Endodermal cell (in vitro differentiated cells): ENCODE results near the gene CABLES2. TPM values are rescaled to one million over a fixed set of nuclear protein-coding genes. Genes with fewer than 3 reads are reported as not detected.

Experiments
- DNase-seq: peaks from one replicate; pipeline ENCODE4 v3.0.0-alpha.2; 2017
- H3K27ac ChIP-seq: 2 replicates; pipeline ENCODE4 v1.5.1; 2013; ENCODE audit warnings: mild to moderate bottlenecking, low read depth, low read length, moderate library complexity
- H3K27me3 ChIP-seq: 2 replicates; pipeline ENCODE4 v1.6.1; 2013; ENCODE audit warnings: mild to moderate bottlenecking, low read length, moderate library complexity; ENCODE audit not compliant: insufficient read depth, control insufficient read depth, poor library complexity, severe bottlenecking
- H3K36me3 ChIP-seq: 2 replicates; pipeline ENCODE4 v1.7.0; 2013; ENCODE audit warnings: mild to moderate bottlenecking, low read length, moderate library complexity; ENCODE audit not compliant: control insufficient read depth, insufficient read depth
- H3K4me1 ChIP-seq: one replicate; pipeline ENCODE4 v1.7.0; 2013; ENCODE audit warnings: low read length; ENCODE audit not compliant: control insufficient read depth, insufficient read depth
- H3K4me3 ChIP-seq: 2 replicates; pipeline ENCODE4 v1.5.1; 2013; ENCODE audit warnings: mild to moderate bottlenecking, low read length, moderate library complexity
- H3K9ac ChIP-seq: 2 replicates; pipeline ENCODE4 v1.6.1; 2013; ENCODE audit warnings: mild to moderate bottlenecking, low read length, moderate library complexity; ENCODE audit not compliant: poor library complexity, severe bottlenecking; ENCODE audit errors: extremely low read depth
- H3K9me3 ChIP-seq: 2 replicates; pipeline ENCODE4 v1.6.1; 2013; ENCODE audit warnings: mild to moderate bottlenecking, low read length, moderate library complexity; ENCODE audit not compliant: control insufficient read depth
- H3K27ac Mint-ChIP-seq: 2 replicates; pipeline ENCODE4 v1.8.0; 2020; ENCODE audit warnings: mixed read lengths
- H3K27me3 Mint-ChIP-seq: 2 replicates; pipeline ENCODE4 v1.8.0; 2021; ENCODE audit warnings: mild to moderate bottlenecking, mixed read lengths; ENCODE audit not compliant: insufficient read depth
- H3K36me3 Mint-ChIP-seq: 2 replicates; pipeline ENCODE4 v1.8.0; 2020; ENCODE audit warnings: low read depth, mixed read lengths
- H3K4me1 Mint-ChIP-seq: 2 replicates; pipeline ENCODE4 v1.8.0; 2020; ENCODE audit warnings: mixed read lengths
- H3K4me3 Mint-ChIP-seq: 2 replicates; pipeline ENCODE4 v1.8.0; 2020; ENCODE audit warnings: mild to moderate bottlenecking, moderate library complexity, mixed read lengths
- H3K9me3 Mint-ChIP-seq: 2 replicates; pipeline ENCODE4 v1.8.0; 2020; ENCODE audit warnings: mild to moderate bottlenecking, mixed read lengths
- WGBS, 2 experiments: methylation state at CpG; one replicate each; pipeline versions ENCODE4 v1.1.5 to v1.1.7; 2013; ENCODE audit warnings: missing lambda C conversion rate in 2 of 2, mixed read lengths in 1 of 2; ENCODE audit not compliant: insufficient coverage in 1 of 2, insufficient read length in 1 of 2; 5-methylcytosine and 5-hydroxymethylcytosine counted together
- total RNA-seq, 2 donors: library from RNA; stranded (reverse); fragmentation: NEBNext Ultra II Directional in 1 of 2; extraction: Animal tissue kit (Norgen Biotek cat#: 25700) in 1 of 2; gene quantifications; 2 replicates in 1 of 2; 3 replicates in 1 of 2; pipeline ENCODE4 v1.2.1, GENCODE V29; 2021
- TF ChIP-seq, protein P1 (sequence below): fragments of 200-600 bp; sonication (generic); conservative IDR thresholded peaks from 2 replicates; pipeline ENCODE4 v1.5.0; 2021; ENCODE audit warnings: antibody characterized with exemption, mild to moderate bottlenecking

The CABLES2 gene
- total RNA-seq, 2 donors from 2014 or later: 10.4 to 15.6 TPM

DNA sequence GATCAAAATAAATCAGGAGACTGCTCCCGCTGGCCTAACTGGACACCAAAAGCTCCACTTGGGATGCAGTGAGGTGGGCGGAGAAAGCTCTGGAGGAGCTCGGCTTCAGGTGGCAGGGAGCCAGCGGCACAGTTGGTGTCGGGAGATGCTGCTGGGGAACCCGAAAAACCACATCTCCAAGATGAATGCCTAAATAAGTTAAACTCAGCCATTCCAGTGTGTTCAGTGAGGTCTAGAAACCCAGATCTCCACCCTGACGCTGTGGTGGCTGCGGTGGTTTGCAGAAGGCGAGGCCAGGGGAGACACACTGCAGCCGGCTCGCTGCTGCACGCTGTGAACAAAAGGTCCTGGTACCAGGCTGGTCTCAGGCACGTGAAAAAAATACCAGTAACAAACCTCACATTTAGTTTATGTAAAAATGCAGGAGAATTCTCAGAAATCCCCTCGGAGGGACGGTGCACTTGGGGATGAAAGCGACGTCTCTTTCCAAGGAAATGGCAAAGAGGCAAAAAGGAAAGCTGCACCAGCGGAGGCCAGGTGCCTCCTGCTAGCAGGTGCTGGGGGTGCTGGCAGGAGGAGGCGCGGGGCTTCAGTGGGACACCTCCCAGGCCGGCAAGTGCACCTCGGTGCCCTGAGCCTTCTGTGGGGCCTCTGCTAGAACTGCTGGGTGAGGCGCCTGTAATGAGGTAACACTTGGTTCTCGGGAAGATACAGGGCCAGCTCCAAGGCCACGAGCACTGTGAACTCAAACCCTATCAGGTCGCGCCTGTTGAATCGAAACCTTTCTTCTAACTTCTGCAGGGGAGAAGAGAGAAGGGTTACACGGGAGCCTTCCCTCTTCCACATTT, 16.5 kb downstream of the CABLES2 start:
- 90 to 92% methylated on average over 19 to 29 of the region's 29 CpGs for WGBS, 2 experiments
- DNase-seq: no peak
- TF ChIP-seq, protein P1, sequence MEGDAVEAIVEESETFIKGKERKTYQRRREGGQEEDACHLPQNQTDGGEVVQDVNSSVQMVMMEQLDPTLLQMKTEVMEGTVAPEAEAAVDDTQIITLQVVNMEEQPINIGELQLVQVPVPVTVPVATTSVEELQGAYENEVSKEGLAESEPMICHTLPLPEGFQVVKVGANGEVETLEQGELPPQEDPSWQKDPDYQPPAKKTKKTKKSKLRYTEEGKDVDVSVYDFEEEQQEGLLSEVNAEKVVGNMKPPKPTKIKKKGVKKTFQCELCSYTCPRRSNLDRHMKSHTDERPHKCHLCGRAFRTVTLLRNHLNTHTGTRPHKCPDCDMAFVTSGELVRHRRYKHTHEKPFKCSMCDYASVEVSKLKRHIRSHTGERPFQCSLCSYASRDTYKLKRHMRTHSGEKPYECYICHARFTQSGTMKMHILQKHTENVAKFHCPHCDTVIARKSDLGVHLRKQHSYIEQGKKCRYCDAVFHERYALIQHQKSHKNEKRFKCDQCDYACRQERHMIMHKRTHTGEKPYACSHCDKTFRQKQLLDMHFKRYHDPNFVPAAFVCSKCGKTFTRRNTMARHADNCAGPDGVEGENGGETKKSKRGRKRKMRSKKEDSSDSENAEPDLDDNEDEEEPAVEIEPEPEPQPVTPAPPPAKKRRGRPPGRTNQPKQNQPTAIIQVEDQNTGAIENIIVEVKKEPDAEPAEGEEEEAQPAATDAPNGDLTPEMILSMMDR: no peak
- Histone ChIP-seq H3K4me3 (no peak overlapping the region), H3K27ac (no peak overlapping the region), H3K9ac (no peak overlapping the region), H3K27me3 (no peaks in the 10 kb centered on the region), H3K4me1 (no peaks in the 10 kb centered on the region), H3K36me3 (peaks cover 30% of the 10 kb centered on the region), H3K9me3 (no peaks in the 10 kb centered on the region)
- H3K4me1 Mint-ChIP-seq: peaks cover 13% of the 10 kb centered on the region
- no peaks in the 10 kb centered on the region for H3K9me3 Mint-ChIP-seq
- H3K36me3 Mint-ChIP-seq: peaks cover 31% of the 10 kb centered on the region
- no peaks in the 10 kb centered on the region for H3K27me3 Mint-ChIP-seq
- H3K27ac Mint-ChIP-seq: peak overlapping the region; percentile 58
- no peak overlapping the region for H3K4me3 Mint-ChIP-seq

DNA sequence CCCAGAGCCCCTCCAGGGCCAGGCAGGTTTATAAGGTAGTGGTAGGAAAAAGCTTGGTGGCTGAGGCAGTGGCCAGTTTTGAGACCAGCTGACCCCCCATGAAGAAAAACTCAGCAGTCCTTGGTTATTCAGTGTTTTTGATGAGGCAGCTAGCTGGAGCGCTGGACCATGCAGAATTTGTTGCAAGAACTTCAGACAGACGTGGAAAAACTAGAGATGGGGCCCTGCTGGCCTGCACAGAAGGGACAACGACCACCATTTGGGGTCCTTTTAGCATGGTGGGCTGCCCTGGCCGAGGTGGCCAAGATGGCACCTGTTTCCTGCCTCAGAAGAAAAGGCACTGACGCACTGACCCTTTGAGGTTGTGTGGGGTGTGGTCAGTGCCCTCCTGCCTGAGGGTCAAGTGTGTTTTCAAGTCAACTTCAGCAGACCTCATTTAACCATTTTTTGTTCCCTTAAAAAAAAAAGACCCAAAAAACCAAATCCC, 17.4 kb downstream of the CABLES2 start:
- TF ChIP-seq, protein P1: no peak
- H3K36me3 ChIP-seq: peaks cover 30% of the 10 kb centered on the region
- Mint-ChIP-seq H3K36me3 (peaks cover 31% of the 10 kb centered on the region), H3K4me1 (peaks cover 20% of the 10 kb centered on the region), H3K9me3 (no peaks in the 10 kb centered on the region), H3K27ac (peak overlapping the region; percentile 39), H3K4me3 (no peak overlapping the region), H3K27me3 (no peaks in the 10 kb centered on the region)
- H3K27me3 ChIP-seq: no peaks in the 10 kb centered on the region
- H3K4me3 ChIP-seq: no peak overlapping the region
- DNase-seq: no peak
- H3K4me1 ChIP-seq: no peaks in the 10 kb centered on the region
- H3K9me3 ChIP-seq: no peaks in the 10 kb centered on the region
- no peak overlapping the region for H3K9ac ChIP-seq
- 95 to 100% methylated on average over 2 to 5 of the region's 5 CpGs for WGBS, 2 experiments
- no peak overlapping the region for H3K27ac ChIP-seq

DNA sequence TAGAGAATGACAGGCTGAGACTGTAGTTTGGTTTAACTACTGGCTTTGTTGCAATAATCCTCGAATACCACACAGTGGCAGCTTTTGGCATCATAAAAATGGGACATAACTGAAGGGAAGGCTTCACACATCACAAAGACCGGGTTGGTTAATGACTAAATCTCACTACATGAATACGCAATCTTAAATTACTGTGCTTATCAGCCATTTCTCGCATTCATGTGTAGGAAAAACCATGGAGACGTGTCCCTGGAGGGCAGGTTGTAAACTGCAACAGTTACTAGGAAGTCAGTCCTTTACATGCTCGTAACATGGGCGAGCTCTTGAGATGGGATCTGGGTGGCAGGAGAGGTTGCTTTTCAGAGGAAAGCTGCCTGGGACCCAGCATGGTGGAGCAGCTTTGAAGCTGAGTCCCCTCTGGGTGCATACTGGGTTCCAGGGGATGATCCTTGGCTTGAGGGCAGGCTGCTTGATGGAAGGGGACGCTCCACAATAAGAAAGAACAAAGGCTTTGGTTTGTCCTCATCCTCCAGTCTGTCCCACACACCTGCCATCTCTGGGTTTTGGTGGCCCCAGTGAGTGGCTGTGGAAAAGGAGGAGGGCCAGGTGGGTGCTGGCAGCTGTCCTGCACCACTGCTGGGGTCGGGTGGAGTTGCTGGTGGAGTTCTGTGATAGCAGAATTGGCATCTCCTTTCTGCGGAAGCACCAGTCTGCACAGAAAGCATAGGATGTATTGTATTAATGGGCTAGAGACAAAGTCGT, 18.1 kb downstream of the CABLES2 start:
- peak overlapping the region; percentile 100 for H3K4me3 ChIP-seq
- H3K27me3 ChIP-seq: no peaks in the 10 kb centered on the region
- Mint-ChIP-seq H3K9me3 (no peaks in the 10 kb centered on the region), H3K4me1 (peaks cover 20% of the 10 kb centered on the region), H3K36me3 (peaks cover 31% of the 10 kb centered on the region), H3K27ac (peak overlapping the region; percentile 92), H3K4me3 (peak overlapping the region; percentile 94), H3K27me3 (no peaks in the 10 kb centered on the region)
- no peak overlapping the region for H3K27ac ChIP-seq
- WGBS, 2 experiments: 94 to 95% methylated on average over 11 of the region's 11 CpGs
- DNase-seq: no peak
- no peaks in the 10 kb centered on the region for H3K9me3 ChIP-seq
- TF ChIP-seq, protein P1: peak; percentile 54
- no peak overlapping the region for H3K9ac ChIP-seq
- H3K4me1 ChIP-seq: no peaks in the 10 kb centered on the region
- peaks cover 30% of the 10 kb centered on the region for H3K36me3 ChIP-seq
